HCT116 (cell line): ENCODE results near the gene STAT2.
"Not testable (repeated sequence)": the region's sequence is repeated elsewhere in the genome, so short reads cannot be mapped to it uniquely, and the experiment has no call there.

Source experiments
- EZH2 ChIP-seq: fragments of 200-600 bp; sonication (generic); IDR thresholded peaks from 2 replicates; pipeline ENCODE4 v1.6.1; 2017; ENCODE audit warnings: antibody characterized with exemption, mixed run types
- EZH2phosphoT487 ChIP-seq: fragments of 200-600 bp; IDR thresholded peaks from 2 replicates; pipeline ENCODE4 v1.6.1; 2018; ENCODE audit warnings: antibody characterized with exemption, borderline replicate concordance
- JUND ChIP-seq: IDR thresholded peaks from 2 replicates; pipeline ENCODE4 v1.6.1; 2012
- POLR2AphosphoS5 ChIP-seq: IDR thresholded peaks from 2 replicates; pipeline ENCODE4 v1.6.1; 2011; ENCODE audit warnings: mild to moderate bottlenecking, low read depth, low read length, moderate library complexity
- ZNF274 ChIP-seq: fragments of 200-500 bp; sonication (Bioruptor generic); IDR thresholded peaks from 2 replicates; pipeline ENCODE4 v1.6.1; 2014; ENCODE audit warnings: mild to moderate bottlenecking, low read depth, low read length, inconsistent platforms
- TF ChIP-seq, protein P1 (sequence below): IDR thresholded peaks from 2 replicates; pipeline ENCODE4 v1.6.1; 2012

DNA sequence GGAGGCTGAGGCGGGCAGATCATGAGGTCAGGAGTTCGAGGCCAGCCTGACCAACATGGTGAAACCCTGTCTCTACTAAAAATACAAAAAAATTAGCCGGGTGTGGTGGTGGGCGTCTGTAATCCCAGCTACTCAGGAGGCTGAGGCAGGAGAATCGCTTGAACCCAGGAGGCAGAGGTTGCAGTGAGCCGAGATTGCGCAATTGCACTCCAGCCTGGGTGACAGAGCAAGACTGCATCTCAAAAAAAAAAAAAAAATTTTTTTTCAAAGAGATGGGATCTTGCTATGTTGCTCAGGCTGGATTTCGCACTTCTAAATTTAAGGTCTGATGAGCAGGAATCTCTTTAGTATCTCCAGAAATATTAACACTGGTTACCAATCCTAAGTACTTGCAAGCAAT, 38.3 kb downstream of the STAT2 start:
- TF ChIP-seq POLR2AphosphoS5, JUND, EZH2, ZNF274, EZH2phosphoT487: not testable (repeated sequence)
- TF ChIP-seq, protein P1, sequence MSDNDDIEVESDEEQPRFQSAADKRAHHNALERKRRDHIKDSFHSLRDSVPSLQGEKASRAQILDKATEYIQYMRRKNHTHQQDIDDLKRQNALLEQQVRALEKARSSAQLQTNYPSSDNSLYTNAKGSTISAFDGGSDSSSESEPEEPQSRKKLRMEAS = not testable (repeated sequence)
